Cardiac septum (tissue), 1 donor: ENCODE results near the gene EFS. TPM values are rescaled to one million over a fixed set of nuclear protein-coding genes. Genes with fewer than 3 reads are reported as not detected.
"Not testable (repeated sequence)": the region's sequence is repeated elsewhere in the genome, so short reads cannot be mapped to it uniquely, and the experiment has no call there.

Experiments used
- DNase-seq: peaks from one replicate; pipeline ENCODE4 v3.0.0-alpha.2; 2020; ENCODE audit warnings: low spot score
- intact Hi-C: fragments of 100-400 bp; cut with DNase I; formaldehyde crosslinking; loops from one replicate; pipeline ENCODE4 v1.14.0; 2022
- total RNA-seq: library from RNA; stranded (reverse); fragmentation: NEBNext Ultra II Directional; extraction: Animal tissue kit (Norgen Biotek cat#: 25700); gene quantifications from one replicate; pipeline ENCODE4 v1.2.1, GENCODE V29; 2021
- donor health status: DM: no; HTN: no; CAD: no.

Gene EFS
- total RNA-seq, 1 donor from 2014 or later = 3.7 TPM

DNA sequence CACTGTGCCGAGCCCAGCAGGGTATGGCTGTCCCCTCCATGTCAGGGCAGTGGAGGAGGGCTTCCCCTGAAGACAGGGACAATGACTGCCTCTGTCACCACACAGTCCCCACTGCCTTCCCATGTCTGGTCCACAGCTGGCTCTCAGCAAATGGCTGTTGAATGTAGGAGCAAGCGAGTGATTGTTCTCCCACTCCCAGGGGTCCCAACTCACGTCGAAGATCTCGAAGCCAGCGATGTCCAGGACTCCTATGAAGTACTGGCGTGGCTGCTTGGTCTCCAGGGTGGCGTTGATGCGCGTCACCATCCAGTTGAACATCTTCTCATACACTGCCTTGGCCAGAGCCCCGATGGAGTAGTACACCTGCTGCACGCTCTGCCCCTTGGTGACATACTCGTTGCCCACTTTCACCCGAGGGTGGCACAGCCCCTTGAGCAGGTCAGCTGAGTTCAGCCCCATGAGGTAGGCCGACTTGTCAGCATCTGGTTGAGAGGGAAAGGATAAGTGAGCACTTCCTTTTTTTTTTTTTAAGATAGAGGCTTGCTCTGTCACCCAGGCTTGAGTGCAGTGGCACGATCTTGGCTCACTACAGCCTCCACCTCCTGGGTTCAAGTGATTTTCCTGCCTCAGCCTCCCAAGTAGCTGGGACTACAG, 35.7 kb upstream of the EFS start:
- peak; percentile 75 for DNase-seq
- intact Hi-C loops = not testable (repeated sequence)

DNA sequence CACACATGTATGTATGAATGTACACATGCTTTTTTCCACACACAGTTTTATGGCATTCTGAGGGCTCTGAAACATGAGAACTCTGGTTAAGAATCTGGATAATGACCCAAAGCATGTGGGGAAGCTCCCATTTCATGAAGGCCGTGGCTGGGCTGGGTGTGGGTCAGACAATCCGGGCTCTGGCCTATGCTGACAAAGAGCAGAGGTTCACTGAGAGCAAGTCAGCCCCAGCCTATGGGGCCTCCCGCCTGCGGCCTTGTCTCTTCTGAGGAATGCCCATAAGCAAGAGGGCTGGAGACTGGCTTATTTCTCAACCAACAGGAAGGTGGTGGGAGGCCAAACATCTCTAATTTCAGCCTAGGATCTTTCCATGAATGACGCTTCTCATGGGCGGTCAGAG, 34.6 kb upstream of the EFS start:
- intact Hi-C loops = no loop called here
- DNase-seq = no peak

DNA sequence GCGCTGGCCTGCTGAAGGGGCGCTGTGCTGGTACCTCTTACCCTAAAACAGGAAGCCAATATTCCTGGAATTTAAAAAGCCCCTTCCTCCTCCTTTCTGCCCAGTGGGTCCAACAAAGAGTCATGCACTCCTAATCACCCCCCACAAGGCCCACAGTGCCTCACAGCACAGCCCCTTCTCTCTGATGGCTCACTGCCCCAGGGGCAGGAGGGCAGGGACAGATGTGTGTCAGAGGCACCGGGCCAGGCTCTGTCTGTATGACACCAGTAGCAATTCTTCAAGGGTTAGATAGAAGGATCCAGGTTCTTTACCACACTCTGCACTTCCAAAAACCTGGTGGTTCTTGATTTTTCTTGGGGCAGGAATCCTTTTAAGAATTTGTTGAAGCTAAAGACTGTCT, 34.2 kb upstream of the EFS start:
- intact Hi-C loops = no loop called here
- DNase-seq = no peak

DNA sequence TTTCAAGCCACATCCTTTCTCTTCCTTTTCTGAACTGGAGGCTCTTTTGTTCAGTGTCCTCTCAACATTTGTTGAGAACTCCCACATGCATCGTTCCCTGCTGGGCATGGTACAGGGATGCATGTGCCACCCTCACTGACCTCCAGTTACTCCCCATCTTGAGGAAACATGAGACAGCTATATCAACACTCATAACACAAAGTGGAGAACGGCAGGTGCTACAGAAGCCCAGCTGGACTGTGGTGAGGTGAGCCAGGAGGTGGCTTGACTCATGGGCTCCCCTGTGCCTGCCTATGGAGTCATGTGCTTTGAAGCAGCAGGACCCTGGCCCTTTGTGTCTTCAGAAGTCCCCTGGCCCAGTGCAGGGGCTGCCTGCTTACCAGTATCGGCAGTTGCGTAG, 33.4 kb upstream of the EFS start:
- no peak for DNase-seq
- intact Hi-C loops = no loop called here

DNA sequence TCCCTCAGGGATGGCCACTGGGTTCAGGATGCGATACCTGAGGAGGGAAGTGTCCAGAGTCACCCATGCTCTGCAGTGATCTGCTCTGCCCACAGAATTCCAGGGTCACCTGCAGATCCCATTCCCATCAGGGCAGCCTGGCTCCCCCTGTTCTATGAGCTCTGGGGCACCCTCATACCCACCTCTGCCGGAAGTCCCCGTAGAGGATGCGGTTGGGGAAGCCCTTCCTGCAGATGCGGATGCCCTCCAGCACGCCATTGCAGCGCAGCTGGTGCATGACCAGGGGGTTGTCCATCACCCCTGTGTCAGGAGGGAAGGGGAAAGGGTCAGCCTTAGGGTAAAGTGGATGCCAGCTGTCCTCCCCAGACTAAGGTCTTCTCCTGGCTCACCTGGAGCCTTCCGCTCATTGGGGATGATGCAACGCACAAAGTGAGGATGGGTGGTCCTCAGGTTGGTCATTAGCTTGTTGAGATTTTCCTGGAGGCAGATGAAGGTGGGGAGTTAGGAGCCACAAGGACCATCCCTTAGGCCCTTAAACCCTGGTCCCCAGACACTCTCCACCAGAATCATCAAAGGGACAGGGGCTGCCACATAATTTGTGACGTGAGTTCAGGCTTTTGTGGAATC, 31.9 kb upstream of the EFS start:
- no peak for DNase-seq
- intact Hi-C loops = no loop called here

DNA sequence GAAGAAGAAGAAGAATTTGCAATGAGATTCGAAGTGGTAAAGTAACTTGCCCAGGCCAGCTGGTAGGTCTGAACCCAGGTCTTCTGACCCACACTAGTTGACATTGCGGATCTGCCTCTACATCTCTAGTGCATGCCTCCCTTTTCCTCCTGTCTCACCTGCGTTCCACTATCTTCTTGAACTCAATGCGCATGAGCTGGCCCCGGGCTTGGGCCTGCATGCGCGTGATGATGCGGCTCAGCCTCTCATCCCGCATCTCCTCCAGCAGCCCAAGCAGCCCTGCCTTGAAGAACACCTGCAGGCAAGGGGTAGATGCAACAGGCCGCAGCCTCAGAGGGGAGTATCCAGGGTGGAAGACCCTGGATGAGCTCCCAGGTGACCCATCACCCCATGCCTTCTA, 31.2 kb upstream of the EFS start:
- DNase-seq = no peak
- intact Hi-C loops = no loop called here

DNA sequence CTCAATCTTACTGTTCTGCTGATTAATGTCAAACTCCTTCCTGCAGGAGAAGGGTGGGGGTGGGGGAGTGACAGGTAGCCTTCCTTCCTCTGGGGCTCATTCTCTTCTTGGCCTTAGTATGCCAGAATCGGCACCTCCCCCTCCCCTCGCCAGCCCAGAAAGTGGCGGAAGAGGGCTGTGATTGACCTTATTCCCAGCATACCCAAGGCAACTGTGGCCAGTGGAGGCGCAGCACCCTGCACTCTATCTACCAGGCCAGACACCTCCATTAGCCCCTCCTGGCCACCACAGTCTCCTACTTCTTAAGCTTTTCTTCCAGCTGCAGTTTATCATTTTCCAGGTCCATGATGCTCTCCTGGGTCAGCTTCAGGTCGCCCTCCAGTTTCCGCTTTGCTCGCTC, 27.6 kb upstream of the EFS start:
- no peak for DNase-seq
- intact Hi-C loops = no loop called here

DNA sequence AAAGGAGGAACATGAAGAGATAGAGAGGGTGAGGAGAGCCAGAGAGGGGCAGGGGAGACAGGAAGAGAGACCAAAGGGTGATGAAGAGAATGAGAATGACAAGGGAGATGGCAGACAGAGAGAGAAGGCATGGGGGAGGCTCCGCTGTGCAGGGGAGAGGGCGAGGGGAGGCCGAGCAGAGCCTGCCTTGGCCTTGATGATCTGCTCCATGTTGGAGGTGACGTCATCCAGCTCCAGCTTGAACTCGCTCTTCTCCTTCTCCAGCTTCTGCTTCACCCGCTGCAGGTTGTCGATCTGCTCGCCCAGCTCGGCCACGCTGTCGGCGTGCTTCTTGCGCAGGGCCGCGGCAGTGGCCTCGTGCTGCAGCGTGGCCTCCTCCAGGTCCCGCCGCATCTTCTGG, 24.9 kb upstream of the EFS start:
- intact Hi-C loops, DNase-seq: not testable (repeated sequence)

DNA sequence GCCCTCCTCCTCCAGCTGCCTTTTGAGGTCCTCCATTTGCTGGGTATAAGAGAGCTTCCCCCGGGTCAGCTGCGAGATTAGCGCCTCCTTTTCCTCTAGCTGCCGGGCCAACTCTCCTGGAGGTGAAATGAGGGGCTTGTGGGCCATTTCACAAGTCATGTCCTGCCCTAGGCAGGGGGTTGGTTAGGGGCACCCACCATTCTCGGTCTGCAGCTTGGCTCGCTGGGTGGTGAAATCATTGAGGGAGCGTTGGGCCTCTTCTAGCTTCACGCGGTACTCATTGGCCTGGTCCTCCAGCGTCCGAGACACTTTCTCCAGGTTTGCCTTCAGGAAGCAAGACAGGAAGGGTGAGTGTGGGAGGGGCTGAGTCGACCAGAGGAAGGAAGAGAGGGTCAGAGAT, 24.4 kb upstream of the EFS start:
- no peak for DNase-seq
- intact Hi-C loops = no loop called here

DNA sequence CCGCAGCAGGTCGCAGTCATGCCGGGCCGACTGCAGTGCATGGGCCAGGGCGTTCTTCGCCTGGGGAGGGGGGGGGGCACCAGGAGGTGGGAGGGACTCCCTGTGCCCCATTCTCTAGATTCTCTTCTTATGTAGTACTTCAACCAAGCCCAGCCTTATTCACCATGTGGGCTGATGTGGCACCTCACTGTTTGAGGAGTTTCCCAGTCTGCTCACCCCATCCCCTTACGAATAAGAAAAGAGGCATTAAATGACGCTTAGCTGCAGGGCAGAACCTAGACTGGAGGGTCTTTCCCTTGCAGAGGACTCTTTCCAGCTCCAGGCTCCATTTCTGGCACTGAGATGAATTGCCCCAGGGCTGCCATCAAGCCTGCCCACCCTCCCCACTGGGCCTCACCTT, 24.0 kb upstream of the EFS start:
- intact Hi-C loops = no loop called here
- no peak for DNase-seq

DNA sequence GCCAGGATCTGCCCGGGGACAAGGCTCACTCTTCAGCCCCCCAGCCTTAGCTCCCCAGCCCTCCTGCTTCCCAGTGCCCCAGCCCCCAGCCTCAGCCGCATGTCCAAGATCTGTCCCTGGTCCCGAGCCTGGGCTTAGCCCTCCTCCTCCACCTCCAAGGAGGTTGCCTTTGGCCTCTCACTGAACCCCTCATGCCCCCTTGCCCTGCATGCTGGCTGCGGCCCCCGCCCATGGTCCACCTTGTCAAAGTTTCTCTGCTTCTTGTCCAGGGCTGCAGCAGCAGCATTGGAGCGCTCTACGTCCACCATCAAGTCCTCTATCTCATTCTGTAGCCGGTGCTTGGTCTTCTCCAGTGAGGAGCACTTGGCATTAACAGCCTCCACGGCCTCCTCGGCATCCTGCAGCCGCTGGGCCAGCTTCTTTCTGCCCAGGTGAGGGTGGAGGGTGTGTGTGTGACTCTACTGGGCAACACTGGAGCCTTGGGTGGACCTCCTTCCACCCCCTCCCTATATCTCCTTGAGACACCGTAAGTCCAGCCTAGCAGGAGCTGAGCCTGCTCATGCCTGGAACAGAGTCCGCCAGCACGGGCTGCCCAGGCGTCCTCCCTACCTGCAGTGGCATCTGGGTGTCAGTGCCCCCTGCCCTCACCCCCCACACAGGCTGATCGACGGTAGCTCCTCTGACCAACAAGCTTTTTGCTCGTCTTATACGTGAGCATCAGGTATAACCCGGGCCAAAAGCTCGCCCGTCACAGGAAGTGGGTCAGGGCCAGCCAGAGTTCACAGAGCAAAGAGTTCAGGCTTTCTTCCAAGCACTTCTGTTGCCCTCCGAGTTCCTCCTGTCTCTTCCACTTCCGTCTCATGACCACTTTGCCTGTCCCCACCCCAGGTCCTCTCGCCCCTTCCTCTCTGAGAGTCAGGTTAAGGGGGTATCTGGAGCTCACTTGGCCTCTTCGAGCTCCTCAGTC, 23.2 kb upstream of the EFS start:
- DNase-seq = no peak
- intact Hi-C loops = no loop called here

DNA sequence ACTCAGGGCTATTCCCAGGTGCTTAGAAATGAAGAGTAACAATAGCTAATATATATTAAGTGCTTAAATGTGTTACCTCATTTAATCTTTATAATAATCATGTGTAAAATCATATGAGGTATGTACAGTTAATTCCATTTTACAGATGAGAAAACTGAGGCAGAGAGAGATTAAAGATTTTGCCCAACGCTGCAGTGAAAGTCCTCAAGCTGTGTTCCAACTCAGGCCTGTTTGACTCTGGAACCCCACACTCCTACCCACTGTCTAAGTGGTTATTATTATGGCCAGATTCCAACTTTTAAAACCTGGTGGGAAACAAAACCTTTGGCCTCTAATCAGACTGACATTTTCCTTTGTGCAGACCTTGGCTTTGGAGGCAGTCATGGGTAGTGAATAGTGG, 22.0 kb upstream of the EFS start:
- DNase-seq = no peak
- intact Hi-C loops = no loop called here

DNA sequence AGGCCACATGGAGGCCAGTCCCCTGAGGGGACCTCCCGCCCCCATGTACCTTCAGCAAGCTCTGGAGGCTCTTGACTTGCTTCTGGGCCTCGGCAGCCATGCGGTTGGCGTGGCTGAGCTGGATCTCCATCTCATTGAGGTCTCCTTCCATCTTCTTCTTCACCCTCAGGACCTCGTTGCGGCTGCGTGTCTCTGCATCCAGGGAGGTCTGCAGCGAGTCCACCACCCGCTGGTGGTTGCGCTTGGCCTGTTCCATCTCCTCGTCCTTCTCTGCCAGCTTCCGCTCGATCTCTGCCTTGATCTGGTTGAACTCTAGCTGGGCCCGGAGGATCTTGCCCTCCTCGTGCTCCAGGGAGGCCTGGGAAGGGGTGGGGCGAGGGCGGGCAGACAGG, 21.3 kb upstream of the EFS start:
- DNase-seq, intact Hi-C loops: not testable (repeated sequence)

DNA sequence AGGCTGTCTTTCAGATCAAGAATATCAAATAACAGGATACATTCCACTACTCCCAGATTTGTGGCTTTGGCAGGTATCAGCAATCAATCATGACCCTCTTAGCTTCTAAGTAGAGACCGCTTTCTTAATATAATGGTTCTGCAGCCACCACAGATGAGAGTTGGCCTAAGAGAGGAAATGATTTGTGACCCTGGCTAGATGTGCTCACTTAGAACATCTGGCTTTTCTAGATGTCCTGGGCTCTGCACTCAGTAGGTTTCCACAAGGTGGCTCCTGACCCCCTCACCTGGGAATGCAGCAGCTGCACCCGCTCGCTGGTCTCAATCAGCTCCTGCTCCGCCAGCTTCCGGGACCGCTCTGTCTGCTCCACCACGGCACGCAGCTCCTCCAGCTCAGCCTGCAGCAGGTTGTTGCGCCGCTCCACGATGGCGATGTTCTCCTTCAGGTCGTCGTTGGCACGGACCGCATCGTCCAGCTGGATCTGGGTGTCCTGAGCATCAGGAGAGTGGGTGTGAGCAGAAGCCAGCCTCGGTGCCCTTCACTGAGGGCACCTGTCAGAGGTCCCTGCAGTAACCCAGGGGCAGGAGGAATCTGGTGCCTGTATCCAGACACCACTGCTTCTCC, 20.8 kb upstream of the EFS start:
- intact Hi-C loops = no loop called here
- no peak for DNase-seq

DNA sequence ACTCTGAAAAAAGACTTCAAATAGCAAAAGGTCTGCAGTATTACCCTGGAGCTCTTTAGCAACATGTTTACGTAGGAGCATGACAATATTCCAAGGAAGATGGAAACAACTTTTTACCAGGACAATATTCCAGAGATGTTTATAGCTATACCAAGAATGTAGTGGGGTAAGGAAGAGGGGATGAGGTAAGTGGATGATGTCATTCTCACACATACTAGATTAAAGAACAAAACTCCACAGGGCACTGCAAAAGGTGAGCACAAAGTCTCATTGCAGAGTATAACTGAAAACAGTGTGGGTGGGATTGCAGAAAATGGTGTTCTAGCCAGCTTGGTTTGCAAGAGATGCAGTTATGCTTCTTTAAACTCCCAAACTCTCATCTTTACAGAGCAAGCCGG, 20.3 kb upstream of the EFS start:
- DNase-seq = no peak
- intact Hi-C loops = no loop called here

DNA sequence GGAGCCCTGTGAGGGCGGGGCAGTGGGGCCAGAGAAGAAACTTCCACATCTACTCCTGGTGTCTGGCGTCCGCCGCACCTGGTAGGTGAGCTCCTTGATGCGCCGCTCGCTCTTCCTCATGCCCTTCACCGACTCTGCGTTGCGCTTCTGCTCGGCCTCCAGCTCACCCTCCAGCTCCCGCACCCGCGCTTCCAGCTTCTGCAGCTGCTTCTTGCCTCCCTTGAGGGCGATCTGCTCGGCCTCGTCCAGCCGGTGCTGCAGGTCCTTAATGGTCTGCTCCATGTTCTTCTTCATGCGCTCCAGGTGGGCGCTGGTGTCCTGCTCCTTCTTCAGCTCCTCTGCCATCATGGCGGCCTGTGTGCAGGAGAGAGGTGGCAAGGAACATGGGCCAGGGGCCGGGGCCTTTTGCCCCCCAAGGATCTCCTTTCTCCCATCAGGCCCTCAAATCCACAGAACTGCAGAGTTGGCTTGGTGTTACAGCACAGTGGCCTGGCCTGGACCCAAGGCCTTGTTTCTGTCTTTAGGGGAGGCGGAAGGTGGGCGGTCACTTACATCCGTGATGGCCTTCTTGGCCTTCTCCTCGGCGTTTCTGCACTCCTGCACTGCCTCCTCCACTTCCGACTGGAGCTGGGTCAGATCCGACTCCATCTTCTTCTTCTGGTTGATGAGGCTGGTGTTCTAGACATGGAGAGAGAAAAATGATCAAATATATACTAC, 19.6 kb upstream of the EFS start:
- intact Hi-C loops = no loop called here
- DNase-seq = no peak

DNA sequence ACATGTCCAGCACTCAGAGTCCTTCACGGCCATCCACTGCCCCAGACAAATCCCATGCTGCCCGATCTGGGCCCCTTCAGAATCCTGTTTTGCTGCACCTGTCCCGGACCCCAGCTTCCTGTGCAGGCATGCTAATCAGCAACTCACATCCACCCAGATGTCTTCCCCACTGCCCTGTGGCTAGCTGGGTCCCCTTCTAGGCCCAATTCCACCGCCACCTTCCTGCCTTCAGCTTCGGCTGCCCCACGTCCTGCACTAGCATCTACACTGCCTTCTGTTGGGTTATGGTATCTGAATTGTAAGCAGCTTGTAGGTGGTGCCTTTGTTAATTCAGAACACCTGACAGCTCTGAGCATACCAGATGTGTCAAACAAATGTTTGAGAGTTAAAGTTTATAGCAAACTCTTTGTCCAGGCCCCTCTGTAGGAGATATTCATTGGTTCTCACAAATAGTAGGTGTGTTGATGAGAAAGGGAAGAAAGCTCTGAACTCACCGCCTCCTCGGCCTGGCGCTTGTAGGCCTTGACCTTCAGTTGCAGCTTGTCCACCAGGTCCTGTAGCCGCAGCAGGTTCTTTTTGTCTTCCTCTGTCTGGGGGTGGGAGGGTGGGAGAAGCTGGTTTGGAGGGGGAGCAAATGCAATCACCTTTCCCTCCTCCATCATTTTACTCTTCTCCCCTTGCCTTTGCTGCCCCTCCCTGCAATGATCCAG, 17.9 kb upstream of the EFS start:
- intact Hi-C loops = no loop called here
- no peak for DNase-seq

DNA sequence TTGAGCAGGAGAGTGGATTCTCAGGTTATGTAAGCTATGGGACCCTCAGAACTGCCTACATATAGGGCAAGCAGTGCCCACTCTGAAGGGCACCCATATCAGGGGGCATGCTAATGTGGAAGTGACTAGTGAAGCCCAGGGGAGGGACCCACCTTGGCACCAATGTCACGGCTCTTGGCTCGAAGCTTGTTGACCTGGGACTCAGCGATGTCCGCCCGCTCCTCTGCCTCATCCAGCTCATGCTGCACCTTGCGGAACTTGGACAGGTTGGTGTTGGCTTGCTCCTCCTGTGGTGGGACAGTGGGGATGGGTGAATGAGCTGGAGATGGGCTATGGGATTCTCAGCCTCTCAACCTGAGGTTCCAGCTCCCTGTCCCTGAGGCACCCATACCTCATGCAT, 17.3 kb upstream of the EFS start:
- intact Hi-C loops = no loop called here
- DNase-seq = no peak

DNA sequence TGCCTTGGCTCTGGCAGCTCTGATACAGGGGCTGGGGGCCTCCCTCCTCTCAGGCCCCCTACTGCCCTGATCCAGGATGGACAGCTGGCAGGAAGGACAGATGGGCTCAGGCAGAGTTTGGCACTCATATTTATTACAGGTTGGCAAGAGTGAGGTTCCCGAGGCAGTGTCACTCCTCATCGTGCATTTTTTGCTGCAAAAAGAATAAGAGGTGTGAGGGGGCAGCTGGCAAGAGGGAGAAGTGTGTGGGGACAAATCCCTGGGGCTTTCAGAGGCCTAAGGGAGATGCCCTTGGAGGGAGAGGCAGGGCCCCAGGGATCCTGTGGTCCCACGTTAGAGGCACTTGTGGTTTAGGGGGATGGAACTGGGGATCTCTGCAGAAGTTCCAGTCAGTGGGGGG, 16.9 kb upstream of the EFS start:
- intact Hi-C loops = loop anchor here (2.0 kb wide), 1 partner anchor 53 kb away; no protein-coding TSS in a partner anchor
- DNase-seq = no peak
